ENCODE measurements around the gene ZNF185.
A peak's percentile ranks its signal among the peaks of the same experiment; 100 is the strongest.

The ZNF185 gene

DNA sequence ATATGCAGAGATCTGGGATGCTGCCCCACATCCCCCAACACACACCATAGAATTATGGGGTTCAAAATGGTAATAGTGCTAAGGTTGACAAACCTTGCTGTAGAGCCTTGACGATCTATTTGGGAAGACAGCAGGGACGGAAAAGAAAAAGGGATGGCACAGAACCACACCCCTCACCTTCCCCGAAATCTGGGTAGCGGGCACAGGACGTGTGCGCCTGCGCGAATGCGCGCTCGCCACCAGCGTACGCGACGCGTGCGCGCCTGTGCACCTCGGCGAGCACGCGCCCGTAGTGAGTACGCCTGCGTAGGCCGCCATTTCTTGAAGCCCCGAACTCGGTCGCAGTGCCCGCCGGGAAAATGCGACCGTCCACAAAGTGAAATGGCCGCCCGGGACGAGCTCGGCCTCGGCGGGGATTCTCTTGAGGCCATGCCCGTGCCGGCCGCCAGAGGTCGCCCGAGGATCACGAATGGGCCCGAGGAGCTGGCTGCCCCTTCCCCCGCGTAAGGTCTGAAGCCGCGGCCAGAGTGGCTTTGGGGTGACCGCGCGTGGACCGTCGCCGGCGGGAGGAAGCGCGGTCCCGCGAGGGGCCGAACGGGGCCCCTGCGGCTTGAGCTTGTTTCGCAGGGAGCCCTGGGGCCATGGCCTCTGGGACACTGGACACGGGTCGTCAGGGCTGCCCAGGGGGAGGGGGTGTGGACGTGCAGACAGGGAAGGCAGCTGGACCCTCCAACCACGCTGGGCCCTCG, 43.6 kb downstream of the ZNF185 start:
- DNase-seq (ENCODE audit: insufficient read length, low spot score) = peak; percentile 79
- peak; percentile 80 for FAIRE-seq
- peak; percentile 61; the same call in 1 of the 2 replicates for TF ChIP-seq POLR2A (IDR thresholded peaks at IDR 0.05; ENCODE audit: low read depth, low read length)

DNA sequence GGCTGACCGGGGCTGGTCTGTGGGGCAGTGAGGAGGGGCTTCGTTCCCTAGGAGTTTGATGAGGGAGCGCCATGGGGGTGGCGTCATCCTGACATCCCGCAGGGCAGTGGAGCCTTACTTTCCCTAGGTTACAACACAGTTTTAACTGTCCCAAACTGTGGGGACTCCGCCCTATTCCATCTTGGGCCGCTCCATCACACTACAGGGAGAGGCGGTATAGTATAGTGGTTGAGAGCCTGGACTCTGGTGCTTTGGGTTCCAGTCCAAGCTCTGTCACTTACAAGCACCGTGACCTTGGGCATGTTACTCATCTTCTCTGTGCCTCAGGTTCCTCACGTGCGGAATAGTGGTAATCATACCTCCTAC, 44.2 kb downstream of the ZNF185 start:
- no peak for FAIRE-seq

DNA sequence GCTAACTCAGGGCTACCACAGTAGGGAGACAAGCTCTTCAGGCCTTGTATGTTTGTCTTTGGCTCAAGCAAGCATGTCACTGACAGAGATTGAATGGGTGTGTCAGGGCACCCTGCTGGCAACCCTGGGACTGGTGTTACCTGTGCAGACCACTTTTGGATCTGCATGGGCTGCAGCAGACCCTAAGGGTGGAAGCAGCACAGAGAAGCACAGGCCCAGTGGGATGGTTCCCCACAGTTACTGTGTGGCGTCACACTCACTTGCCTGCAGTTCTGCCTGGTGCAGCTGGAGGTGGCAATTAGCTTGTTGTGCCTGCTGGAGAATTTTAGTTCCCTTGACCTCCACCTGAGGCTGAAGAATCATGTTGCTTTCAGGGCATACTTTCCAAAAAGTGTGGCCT, 46.0 kb downstream of the ZNF185 start:
- DNase-seq (ENCODE audit: insufficient read length, low spot score) (no peak), FAIRE-seq (no peak)
- TF ChIP-seq POLR2A (IDR thresholded peaks at IDR 0.05; ENCODE audit: low read depth, low read length) = no peak

More for the DNA sequence above, 44.2 kb downstream of the ZNF185 start:
- no peak for TF ChIP-seq POLR2A (IDR thresholded peaks at IDR 0.05; ENCODE audit: low read depth, low read length)
- no peak for DNase-seq (ENCODE audit: insufficient read length, low spot score)

DNA sequence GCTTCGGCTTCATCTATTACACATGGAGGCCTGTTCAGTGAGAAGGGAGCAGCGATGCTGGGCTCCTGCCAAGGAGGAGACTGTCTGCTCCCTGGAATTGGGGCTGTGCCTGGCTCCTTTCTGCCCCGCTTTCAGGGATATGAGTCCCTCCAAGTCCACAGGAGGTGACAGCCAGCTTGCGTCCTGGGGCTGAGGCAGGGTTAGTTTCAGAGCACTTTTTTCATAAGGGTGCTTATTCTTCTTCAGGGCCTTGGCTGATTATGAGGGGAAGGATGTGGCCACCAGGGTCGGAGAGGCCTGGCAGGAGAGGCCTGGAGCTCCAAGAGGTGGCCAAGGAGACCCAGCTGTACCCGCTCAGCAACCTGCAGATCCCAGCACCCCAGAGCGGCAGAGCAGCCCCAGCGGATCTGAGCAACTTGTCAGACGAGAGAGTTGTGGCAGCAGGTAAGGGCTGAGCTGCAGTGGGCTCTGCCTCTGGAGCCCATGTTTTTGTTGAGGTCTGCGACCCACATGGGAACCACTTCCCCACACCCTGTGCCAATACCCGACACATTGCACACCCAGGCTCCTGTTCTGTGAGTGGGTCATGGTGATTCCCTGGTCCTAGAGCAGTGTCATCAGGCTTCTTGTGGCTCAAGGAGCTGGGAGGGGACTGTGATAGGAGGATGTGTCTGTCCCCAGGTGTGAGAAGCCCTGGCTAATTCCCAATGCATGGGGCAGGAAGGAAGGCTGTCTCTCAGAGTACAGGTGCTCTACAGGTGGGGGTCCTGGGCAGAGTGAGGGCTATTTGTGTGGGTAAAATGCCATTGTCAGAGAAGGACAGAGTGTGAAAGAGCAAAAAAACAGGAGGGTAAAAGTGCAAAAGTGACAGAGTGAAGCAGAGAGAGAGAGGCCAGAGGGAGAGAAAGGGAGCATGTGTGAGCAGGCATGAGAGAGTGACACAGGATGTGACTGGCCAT, 47.4 kb downstream of the ZNF185 start:
- TF ChIP-seq POLR2A (IDR thresholded peaks at IDR 0.05; ENCODE audit: low read depth, low read length) = no peak
- no peak for FAIRE-seq
- no peak for DNase-seq (ENCODE audit: insufficient read length, low spot score)

DNA sequence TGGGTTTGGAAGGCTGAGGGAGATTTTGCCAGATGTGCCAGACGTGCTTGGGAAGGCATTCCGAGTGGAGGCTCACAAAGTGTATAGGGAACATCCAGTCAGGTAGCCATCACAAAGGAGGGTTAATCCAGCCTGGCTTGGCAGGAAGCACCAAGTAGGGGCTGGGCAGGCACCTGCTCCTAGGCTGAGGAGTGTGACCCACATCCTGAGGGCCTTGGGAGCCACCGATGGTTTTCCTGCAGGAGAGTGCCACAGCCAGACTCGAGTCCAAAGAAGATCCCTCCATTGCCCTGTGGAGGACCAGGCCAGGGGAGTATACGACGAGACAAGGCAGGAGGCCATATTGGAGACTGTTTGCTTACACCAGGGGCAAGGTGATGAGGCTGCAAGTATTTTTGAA, 48.8 kb downstream of the ZNF185 start:
- FAIRE-seq = no peak
- DNase-seq (ENCODE audit: insufficient read length, low spot score) = no peak

More for the DNA sequence above, 48.8 kb downstream of the ZNF185 start:
- no peak for TF ChIP-seq POLR2A (IDR thresholded peaks at IDR 0.05; ENCODE audit: low read depth, low read length)
